Activated CD4-positive, alpha-beta T cell treated with anti-CD3 and anti-CD28 coated beads, Interleukin-2, amount 50 U/mL, for 24 hours (primary cell): ENCODE data around the gene KDELR3.
"Not testable (repeated sequence)": the region's sequence is repeated elsewhere in the genome, so short reads cannot be mapped to it uniquely, and the experiment has no call there.

Experiments
- DNase-seq, 2 donors: peaks; one replicate each; pipeline ENCODE4 v3.0.0-alpha.2; 2020; ENCODE audit warnings: low read depth in 1 of 2, low spot score in 1 of 2

KDELR3 gene

GRCh38 chr22:38456272-38456835 is 11.5 kb upstream of the KDELR3 start:
- DNase-seq = no peak

GRCh38 chr22:38456841-38457699 is 10.8 kb upstream of the KDELR3 start:
- no peak for DNase-seq

DNA sequence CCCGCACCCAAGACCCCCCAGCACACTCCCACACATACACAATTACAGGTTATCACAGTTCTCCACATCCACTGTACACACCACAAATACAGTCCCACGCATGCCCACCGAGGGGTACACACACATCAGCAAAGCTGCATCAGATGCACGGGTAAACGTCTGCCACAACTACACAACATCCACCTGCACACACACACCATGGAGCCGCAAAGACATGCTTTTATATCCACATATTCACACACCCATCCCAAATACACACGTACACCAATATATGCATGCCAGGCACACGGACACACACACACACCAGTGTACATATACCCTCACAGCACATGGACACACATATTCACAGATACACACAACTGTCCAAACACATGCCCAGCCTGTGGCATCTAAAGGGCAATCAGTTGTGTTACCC is 7.5 kb upstream of the KDELR3 start:
- no peak for DNase-seq

DNA sequence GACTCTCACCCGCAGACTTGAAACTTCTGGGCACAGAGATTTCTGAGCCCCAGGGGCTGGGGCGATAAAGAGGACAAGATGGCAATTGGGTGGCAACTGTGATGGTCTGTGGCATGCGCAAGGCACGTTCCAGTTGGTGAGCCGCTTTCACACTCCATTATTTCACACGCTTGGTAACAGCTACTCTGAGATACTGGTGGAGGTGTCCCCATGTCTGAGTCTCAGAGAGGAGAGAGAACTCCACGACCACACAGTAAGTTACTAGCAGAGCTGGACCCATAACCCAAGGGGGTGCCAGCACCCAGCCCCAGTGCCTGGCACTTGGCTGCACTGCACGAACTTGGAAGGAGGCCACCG is 6.9 kb upstream of the KDELR3 start:
- no peak for DNase-seq

DNA sequence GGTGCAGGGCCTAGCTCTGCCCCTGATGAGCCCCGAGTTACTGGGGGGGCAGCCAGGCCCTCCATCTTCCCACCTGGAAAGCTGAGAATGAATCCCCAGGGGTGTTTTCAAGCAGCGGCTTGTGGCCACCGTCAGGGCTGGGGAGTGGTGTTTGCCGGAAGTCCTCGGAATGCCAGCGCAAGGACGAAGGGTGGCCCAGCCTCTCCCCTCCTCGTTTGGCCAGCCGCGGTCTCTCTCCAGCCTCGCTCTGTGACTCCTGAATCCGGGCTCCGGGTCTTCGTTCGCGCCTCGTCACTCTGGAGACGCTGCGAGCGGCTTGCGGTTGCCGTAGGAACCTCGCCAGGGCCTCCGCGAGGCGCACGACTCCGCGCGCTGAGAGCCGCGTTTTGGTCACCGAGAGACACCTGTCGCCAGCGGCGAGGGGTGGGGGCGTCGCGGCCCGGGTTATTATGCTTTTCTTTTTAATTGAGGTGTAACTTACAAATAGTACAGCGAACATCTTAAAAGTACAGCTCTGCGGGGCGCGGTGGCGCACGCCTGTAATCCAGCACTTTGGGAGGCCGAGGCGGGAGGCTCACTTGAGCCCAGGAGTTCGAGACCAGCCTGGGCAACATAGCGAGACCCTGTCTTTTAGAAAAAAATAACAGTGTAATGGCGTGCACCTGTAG is 6.3 kb upstream of the KDELR3 start:
- peak; percentile 22 to 30 for DNase-seq

DNA sequence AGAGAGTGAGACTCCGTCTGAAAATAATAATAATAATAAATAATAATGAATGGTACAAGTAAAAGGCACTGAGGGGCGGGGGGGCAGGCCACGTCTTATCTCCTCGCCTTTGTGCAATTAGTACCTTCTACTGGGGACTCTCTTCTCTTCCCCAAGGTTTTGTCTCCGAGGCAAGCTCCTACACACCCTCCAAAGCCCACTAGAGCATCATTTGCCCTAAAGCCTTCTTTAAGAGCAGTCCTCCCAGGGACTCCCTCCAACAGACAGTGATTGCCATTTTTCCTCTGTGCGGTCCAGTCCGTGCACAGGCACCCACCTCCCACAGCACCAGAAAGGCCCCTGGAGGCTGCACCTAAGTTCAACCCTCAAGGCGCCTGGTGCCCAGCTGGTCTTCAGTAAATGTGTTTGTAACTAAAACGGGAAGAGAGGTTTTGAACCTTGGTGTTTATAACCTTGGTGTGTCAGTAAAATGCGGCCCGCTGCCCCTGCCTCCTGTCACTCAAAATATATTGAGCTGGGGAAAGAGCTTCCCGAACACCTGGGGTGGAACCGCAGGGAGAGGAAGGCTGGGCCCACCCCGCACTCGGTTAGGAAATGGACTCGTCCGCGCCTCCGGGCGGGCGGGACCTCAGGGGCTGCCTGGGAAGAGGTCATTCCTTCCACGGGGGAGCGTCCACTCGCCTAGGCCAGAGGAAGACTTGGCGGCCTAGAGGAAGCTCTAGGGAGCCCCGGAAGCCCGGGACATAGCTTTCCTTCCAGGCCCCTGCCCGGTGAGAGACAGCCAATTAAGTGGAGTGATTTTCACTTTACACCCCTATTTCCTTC is 4.7 kb upstream of the KDELR3 start:
- DNase-seq = no peak

- no peak for DNase-seq
Observed at GRCh38 chr22:38464992-38465672, 2.8 kb upstream of the KDELR3 start.

DNA sequence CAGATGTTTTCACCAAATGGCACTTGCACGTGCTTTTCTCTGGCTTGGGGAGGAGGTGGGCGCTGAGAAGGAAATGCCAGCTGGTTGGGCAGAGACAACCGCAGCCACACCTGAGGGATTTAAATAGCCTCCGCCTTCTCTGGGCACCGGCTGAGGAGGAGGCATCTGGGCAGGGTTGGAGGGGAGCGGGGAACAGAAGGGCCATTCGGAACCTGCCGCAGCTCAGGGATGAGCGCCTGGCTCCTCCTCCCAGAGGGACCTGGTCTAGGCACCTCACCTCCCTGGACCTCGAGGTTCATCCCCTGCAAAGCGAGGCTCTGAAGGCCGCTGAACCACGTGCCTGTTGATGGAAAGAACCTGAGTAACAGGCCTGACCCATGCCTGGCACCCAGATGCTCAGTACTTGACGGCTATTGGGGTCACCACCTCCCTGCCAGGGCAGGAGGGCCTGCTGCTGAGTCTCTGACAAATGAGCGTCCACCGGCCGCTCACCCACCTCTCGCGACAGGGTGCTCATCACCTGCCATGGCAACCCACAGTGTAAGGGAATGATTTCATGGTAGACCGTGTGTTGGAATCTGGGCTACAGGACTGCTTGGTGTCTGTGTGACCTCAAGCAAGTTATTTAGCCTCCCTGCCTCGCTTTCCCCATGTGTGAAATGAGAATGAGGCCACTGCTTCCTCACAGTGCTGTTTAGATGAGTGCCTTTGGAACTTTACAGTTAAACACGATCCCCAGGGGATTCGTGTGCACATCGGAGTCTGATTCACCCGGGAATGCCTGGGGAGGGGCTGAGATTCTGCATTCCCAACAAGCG is 2.0 kb upstream of the KDELR3 start:
- no peak for DNase-seq

GRCh38 chr22:38467438-38467903 is 425 bp upstream of the KDELR3 start:
- no peak for DNase-seq

GRCh38 chr22:38468443-38469305 is 778 bp downstream of the KDELR3 start:
- no peak for DNase-seq

DNA sequence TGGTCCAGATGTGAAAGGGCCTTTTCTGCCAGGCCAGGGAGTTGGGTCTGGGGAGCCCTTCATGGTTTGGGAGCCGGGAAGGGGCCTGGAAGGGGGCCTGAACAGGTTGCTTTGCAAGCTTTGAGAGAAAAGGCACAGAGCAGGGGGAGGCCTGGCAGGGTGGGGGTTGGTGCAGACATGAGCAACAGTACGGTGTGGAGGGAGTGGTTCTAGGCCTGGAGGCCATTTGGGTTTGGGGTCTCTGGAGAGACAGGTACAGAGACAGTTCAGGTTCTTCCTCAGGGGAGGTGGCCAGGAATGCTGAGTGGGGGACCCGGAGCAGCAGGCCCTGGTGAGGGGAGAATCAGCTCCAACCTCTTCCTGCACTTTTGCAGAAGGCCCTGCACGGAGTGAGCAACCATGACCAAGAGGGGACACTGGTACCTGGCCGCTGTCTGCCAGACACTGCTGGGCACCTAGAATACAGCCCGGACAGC is 1.4 kb downstream of the KDELR3 start:
- no peak for DNase-seq

DNA sequence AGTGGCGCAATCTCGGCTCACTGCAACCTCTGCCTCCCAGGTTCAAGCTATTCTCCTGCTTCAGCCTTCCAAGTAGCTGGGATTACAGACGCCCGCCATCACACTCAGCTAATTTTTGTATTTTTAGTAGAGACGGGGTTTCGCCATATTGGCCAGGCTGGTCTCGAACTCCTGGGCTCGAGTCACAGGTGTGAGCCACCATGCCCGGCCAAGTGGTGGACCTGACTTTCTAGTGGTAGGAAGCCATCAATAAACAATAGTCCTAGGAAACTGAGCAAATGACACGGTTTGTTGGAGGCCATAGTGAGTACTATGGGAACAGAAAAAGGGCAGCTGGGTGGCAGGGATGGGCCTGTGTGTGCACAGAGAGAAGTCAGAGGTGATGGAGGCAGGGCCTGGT is 2.3 kb downstream of the KDELR3 start:
- DNase-seq = not testable (repeated sequence)

DNA sequence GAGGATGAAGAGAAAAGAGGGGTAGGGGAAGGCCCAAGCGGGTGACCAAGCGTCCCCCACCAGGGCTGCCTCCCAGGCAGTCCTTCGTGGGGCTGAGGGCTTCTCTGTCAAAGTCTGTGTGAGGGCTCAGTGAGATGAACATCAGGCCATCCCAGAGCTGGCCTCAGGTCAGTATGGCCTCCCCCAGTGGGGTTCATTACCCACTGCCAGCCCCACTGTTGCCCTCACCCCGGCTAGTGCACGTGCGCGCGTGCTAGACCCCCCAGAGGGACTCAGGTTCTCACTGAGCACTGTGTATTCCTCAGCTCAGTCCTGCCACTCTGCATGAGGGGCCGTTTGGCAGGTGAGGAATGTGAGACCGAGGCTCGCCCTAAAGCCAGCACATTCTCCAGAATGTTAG is 3.3 kb downstream of the KDELR3 start:
- DNase-seq = no peak

DNA sequence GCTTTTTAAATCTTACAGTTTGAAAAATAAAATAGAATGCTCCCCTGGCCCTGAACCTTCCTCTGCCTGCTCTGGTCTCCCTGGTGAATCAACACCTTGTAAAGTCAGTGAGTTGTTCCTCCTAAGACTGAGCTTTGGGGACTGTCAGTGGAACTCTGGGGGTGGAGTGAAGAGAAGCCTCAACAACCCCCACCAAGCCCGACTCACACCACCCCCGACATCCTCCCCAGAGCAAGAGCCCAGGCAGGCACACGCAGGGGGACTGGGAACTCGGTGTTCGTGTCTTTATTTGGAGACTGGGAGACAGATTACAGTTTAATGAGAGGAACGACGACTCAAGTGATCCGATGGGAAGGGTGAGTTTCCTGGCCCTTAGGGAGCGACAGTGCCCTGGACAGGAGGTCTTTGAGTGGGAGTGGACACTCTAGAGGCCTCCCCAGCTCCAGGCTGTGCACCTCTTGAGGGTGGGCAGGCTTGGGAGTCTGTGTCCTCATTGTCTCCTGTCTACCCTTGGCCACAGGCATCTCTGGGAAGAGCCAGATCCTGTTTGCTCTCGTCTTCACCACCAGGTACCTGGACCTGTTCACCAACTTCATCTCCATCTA is 6.2 kb downstream of the KDELR3 start:
- DNase-seq = no peak

GRCh38 chr22:38477585-38477984 is 9.7 kb downstream of the KDELR3 start:
- no peak for DNase-seq

DNA sequence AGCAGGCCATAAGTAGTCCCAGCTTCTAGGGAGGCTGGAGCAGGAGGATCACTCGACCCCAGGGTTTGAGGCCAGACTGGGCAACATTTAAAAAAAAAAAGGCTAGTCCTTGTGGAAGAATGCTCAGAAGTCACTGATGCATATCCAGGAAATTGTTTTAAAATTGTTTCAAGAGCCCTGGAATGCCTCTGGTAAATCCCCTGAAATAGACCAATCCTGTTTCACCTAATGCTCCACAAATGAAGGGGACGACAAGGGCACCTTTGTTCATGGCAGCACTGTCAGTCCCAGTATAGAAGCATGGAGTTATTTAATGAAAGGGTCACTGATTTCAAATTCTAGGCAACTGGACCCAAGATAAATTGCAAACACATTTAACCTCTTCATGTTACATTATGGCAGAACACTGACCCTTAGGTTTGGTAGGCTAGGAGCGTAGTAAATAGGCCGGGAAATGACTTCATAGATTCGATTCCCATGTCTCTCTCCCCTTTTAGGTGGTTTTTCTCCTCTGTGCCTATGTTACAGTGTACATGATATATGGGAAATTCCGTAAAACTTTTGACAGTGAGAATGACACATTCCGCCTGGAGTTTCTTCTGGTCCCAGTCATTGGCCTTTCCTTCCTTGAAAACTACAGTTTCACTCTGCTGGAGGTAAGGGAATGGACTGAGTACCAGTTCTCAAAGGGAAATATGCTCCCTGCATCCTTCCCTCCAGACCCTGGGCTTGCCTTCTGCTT is 11.4 kb downstream of the KDELR3 start:
- no peak for DNase-seq

DNA sequence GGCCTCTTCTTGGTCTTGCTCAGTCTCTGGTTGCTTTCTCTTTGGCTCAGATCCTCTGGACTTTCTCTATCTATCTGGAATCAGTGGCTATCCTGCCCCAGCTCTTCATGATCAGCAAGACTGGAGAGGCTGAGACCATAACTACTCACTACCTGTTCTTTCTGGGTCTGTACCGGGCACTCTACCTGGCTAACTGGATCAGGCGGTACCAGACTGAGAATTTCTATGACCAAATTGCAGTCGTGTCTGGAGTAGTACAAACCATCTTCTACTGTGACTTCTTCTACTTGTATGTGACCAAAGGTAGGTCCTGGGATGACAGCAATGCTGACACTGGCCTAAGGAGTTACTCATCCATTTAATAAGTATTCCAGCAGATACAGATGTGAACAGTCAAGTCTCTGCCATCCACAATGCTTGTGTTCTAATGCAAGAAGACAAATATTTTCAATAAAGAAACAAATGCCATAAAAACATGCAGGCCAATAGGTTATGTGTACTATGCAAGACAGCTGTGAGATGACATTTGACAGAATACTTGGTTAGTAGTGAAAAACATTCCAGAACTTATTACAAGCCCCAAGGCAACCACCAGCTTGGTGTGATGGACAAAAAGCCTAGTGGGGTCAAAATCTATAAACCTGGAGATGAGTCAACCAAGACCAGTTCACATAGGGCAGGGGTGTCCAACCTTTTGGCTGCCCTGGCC is 13.4 kb downstream of the KDELR3 start:
- DNase-seq = no peak
